Measurements from ENCODE around the gene ALDH16A1.
A peak's percentile ranks its signal among the peaks of the same experiment; 100 is the strongest.

The ALDH16A1 gene

GRCh38 chr19:49502866-49503581 is 50.0 kb downstream of the ALDH16A1 start:
- H3K36me3 ChIP-seq: peaks cover 22% of the 10 kb centered on the region
- peaks cover 29% of the 10 kb centered on the region for H4K20me1 ChIP-seq
- 0 out of 2 replicates have a peak overlapping the region, but pooled peaks have one; percentile 35 for H3K27ac ChIP-seq
- no peak for TF ChIP-seq Cebpa-rat (IDR thresholded peaks at IDR 0.05)
- no peak overlapping the region for H3K9ac ChIP-seq
- peaks cover 80% of the 10 kb centered on the region for H3K4me1 ChIP-seq
- no peak overlapping the region for H3K4me3 ChIP-seq
- no peaks in the 10 kb centered on the region for H3K9me3 ChIP-seq
- peak overlapping the region; percentile 20 for H3K4me2 ChIP-seq
- no peaks in the 10 kb centered on the region for H3K27me3 ChIP-seq

- H3K9me3 ChIP-seq: no peaks in the 10 kb centered on the region
- no peak overlapping the region for H3K27ac ChIP-seq
- no peak overlapping the region for H3K9ac ChIP-seq
- no peak for TF ChIP-seq Cebpa-rat (IDR thresholded peaks at IDR 0.05)
- peaks cover 76% of the 10 kb centered on the region for H3K4me1 ChIP-seq
- no peak overlapping the region for H3K4me2 ChIP-seq
- H3K36me3 ChIP-seq: peaks cover 16% of the 10 kb centered on the region
- no peaks in the 10 kb centered on the region for H3K27me3 ChIP-seq
- H3K4me3 ChIP-seq: no peak overlapping the region
- peaks cover 24% of the 10 kb centered on the region for H4K20me1 ChIP-seq
Measured at GRCh38 chr19:49503582-49503962, 50.5 kb downstream of the ALDH16A1 start.

- H3K4me2 ChIP-seq: peak overlapping the region; percentile 48
Measured at GRCh38 chr19:49506575-49507105, 53.6 kb downstream of the ALDH16A1 start.

GRCh38 chr19:49507803-49508494 is 54.9 kb downstream of the ALDH16A1 start:
- Histone ChIP-seq H3K4me3 (no peak overlapping the region), H3K27me3 (no peaks in the 10 kb centered on the region), H3K36me3 (no peaks in the 10 kb centered on the region), H4K20me1 (no peaks in the 10 kb centered on the region), H3K9me3 (no peaks in the 10 kb centered on the region), H3K4me1 (peaks cover 61% of the 10 kb centered on the region), H3K27ac (no peak overlapping the region), H3K4me2 (peak overlapping the region; percentile 48), H3K9ac (no peak overlapping the region)
- no peak; the same call in 1 of the 2 replicates for TF ChIP-seq Cebpa-rat (IDR thresholded peaks at IDR 0.05)

More at GRCh38 chr19:49506575-49507105, 53.6 kb downstream of the ALDH16A1 start:
- H3K27ac ChIP-seq: no peak overlapping the region
- no peak overlapping the region for H3K4me3 ChIP-seq
- H3K9ac ChIP-seq: no peak overlapping the region
- H3K4me1 ChIP-seq: peaks cover 63% of the 10 kb centered on the region
- no peaks in the 10 kb centered on the region for H4K20me1 ChIP-seq
- H3K9me3 ChIP-seq: no peaks in the 10 kb centered on the region
- H3K27me3 ChIP-seq: no peaks in the 10 kb centered on the region
- TF ChIP-seq Cebpa-rat (IDR thresholded peaks at IDR 0.05): no peak
- H3K36me3 ChIP-seq: no peaks in the 10 kb centered on the region

GRCh38 chr19:49512970-49513745 is 60.1 kb downstream of the ALDH16A1 start:
- Histone ChIP-seq H3K4me3 (peak overlapping the region; percentile 83), H3K4me1 (peaks cover 74% of the 10 kb centered on the region), H3K9me3 (no peaks in the 10 kb centered on the region), H4K20me1 (no peaks in the 10 kb centered on the region), H3K27me3 (no peaks in the 10 kb centered on the region), H3K36me3 (no peaks in the 10 kb centered on the region), H3K4me2 (peak overlapping the region; percentile 96), H3K27ac (peak overlapping the region; percentile 84), H3K9ac (peak overlapping the region; percentile 84)
- TF ChIP-seq Cebpa-rat (IDR thresholded peaks at IDR 0.05): no peak

- no peak overlapping the region; the same call in 1 of the 2 replicates for H3K27ac ChIP-seq
- H3K4me1 ChIP-seq: peaks cover 74% of the 10 kb centered on the region
- no peaks in the 10 kb centered on the region for H3K9me3 ChIP-seq
- no peaks in the 10 kb centered on the region for H4K20me1 ChIP-seq
- H3K27me3 ChIP-seq: no peaks in the 10 kb centered on the region
- peak overlapping the region; percentile 96 for H3K4me2 ChIP-seq
- H3K4me3 ChIP-seq: peak overlapping the region; percentile 83
- H3K9ac ChIP-seq: peak overlapping the region; percentile 84
- TF ChIP-seq Cebpa-rat (IDR thresholded peaks at IDR 0.05): no peak
- no peaks in the 10 kb centered on the region for H3K36me3 ChIP-seq
Measured at GRCh38 chr19:49513746-49514118, 60.7 kb downstream of the ALDH16A1 start.

GRCh38 chr19:49514151-49514550 is 61.1 kb downstream of the ALDH16A1 start:
- H3K4me2 ChIP-seq: peak overlapping the region; percentile 96
- H3K9ac ChIP-seq: no peak overlapping the region
- H3K36me3 ChIP-seq: no peaks in the 10 kb centered on the region
- no peak for TF ChIP-seq Cebpa-rat (IDR thresholded peaks at IDR 0.05)
- H3K4me3 ChIP-seq: peak overlapping the region; percentile 83; the same call in 1 of the 2 replicates
- no peaks in the 10 kb centered on the region for H3K27me3 ChIP-seq
- no peak overlapping the region for H3K27ac ChIP-seq
- peaks cover 72% of the 10 kb centered on the region for H3K4me1 ChIP-seq
- no peaks in the 10 kb centered on the region for H3K9me3 ChIP-seq
- H4K20me1 ChIP-seq: no peaks in the 10 kb centered on the region

- Histone ChIP-seq H3K36me3 (peaks cover 5% of the 10 kb centered on the region; the same call in 1 of the 2 replicates), H3K27ac (no peak overlapping the region; the same call in 1 of the 2 replicates), H3K27me3 (no peaks in the 10 kb centered on the region), H3K4me3 (no peak overlapping the region), H3K9me3 (no peaks in the 10 kb centered on the region), H3K9ac (no peak overlapping the region), H4K20me1 (no peaks in the 10 kb centered on the region), H3K4me1 (peaks cover 65% of the 10 kb centered on the region), H3K4me2 (peak overlapping the region; percentile 73)
- 0 out of 2 replicates have a peak, but pooled peaks have one; percentile 9 for TF ChIP-seq Cebpa-rat (IDR thresholded peaks at IDR 0.05)
Measured at GRCh38 chr19:49515767-49516166, 62.7 kb downstream of the ALDH16A1 start.

- Histone ChIP-seq H3K9me3 (no peaks in the 10 kb centered on the region), H3K4me3 (no peak overlapping the region), H3K27me3 (no peaks in the 10 kb centered on the region), H4K20me1 (no peaks in the 10 kb centered on the region), H3K4me1 (peaks cover 46% of the 10 kb centered on the region), H3K4me2 (peak overlapping the region; percentile 73), H3K36me3 (peaks cover 9% of the 10 kb centered on the region; the same call in 1 of the 2 replicates), H3K27ac (no peak overlapping the region), H3K9ac (no peak overlapping the region)
- no peak for TF ChIP-seq Cebpa-rat (IDR thresholded peaks at IDR 0.05)
Measured at GRCh38 chr19:49518033-49518432, 65.0 kb downstream of the ALDH16A1 start.
